ENCODE results near the gene MAGI2. TPM values are rescaled to one million over a fixed set of nuclear protein-coding genes. Genes with fewer than 3 reads are reported as not detected.
"Not testable (repeated sequence)": the region's sequence is repeated elsewhere in the genome, so short reads cannot be mapped to it uniquely, and the experiment has no call there.

Gene MAGI2
- total RNA-seq, 1 donor from 2014 or later: 13.3 TPM

DNA sequence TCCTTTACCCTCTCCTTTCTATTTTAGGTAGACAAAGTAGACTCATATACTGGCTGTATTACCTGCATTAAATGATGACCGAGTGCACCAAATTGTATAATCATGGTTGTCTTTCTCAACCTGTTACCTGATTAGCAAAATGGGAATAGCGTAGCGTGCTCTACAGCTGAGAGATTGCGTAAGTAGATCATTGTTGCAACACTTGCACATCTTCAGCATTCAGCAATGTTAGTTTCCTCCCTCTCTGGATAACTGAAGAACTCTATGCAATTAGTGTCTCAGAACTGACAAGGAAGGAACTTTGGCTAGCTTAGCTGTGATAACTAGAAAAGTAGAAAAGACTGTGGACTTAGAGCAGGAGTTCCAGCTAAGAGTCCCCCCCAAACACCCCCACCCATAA lies 867.5 kb downstream of the MAGI2 start:
- Mint-ChIP-seq H3K36me3 (no peaks in the 10 kb centered on the region), H3K9me3 (no peaks in the 10 kb centered on the region), H3K27me3 (peaks cover 5% of the 10 kb centered on the region), H3K4me3 (no peak overlapping the region), H3K27ac (no peak overlapping the region), H3K4me1 (ENCODE audit: unreplicated experiment) (no peaks in the 10 kb centered on the region)
- no peak for DNase-seq (ENCODE audit: extremely low spot score, unreplicated experiment)
- TF ChIP-seq, protein P1, sequence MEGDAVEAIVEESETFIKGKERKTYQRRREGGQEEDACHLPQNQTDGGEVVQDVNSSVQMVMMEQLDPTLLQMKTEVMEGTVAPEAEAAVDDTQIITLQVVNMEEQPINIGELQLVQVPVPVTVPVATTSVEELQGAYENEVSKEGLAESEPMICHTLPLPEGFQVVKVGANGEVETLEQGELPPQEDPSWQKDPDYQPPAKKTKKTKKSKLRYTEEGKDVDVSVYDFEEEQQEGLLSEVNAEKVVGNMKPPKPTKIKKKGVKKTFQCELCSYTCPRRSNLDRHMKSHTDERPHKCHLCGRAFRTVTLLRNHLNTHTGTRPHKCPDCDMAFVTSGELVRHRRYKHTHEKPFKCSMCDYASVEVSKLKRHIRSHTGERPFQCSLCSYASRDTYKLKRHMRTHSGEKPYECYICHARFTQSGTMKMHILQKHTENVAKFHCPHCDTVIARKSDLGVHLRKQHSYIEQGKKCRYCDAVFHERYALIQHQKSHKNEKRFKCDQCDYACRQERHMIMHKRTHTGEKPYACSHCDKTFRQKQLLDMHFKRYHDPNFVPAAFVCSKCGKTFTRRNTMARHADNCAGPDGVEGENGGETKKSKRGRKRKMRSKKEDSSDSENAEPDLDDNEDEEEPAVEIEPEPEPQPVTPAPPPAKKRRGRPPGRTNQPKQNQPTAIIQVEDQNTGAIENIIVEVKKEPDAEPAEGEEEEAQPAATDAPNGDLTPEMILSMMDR (conservative IDR thresholded peaks at IDR 0.05): no peak

DNA sequence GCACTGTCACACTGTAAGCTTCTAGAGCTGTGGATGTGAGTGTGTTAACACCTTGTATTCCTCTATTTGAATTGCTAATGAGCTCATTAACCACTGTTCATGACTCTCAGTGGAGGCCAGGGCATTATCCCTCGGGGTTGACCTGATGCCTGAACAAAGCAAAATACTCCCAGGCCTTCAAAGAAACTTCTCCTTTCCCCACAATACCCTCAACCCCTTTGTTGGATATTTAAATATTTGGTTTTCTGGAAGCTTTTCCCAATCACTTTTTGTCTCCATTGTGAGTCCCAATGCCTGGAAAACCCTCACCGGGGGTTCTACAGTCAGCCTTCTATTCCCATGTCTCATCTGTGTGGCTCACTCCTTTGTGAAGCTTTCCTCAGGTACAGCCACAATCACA lies 874.8 kb downstream of the MAGI2 start:
- TF ChIP-seq, protein P1 (conservative IDR thresholded peaks at IDR 0.05): no peak
- Mint-ChIP-seq H3K4me1 (ENCODE audit: unreplicated experiment) (no peaks in the 10 kb centered on the region), H3K9me3 (no peaks in the 10 kb centered on the region), H3K4me3 (no peak overlapping the region), H3K36me3 (no peaks in the 10 kb centered on the region), H3K27me3 (no peaks in the 10 kb centered on the region), H3K27ac (no peak overlapping the region)
- no peak for DNase-seq (ENCODE audit: extremely low spot score, unreplicated experiment)

DNA sequence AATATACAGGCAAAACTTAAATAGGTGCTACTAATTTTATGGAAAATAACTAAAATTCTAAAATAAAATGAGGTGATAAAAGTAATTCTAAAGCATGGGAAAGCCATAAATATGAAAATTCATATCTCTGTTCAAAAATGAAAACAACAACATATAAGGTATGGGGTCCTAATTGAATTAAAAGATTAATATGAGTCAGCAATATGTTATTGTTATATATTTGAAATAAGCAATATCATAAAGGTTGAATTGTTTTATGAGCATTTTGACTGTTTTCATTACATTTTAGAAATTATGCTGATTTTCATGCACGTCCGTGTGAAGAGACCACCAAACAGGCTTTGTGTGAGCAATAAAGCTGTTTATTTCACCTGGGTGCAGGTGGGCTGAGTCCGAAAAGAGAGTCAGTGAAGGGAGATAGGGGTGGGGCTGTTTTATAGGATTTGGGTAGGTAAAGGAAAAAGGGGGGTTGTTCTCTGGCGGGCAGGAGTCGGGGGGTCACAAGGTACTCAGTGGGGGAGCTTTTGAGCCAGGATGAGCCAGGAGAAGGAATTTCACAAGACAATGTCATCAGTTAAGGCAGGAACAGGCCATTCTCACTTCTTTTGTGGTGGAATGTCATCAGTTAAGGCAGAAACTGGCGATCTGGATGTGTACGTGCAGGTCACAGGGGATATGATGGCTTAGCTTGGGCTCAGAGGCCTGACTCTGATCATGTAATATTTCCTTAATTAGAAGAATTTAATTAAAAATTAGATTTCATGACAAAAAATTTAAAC lies 876.1 kb downstream of the MAGI2 start:
- DNase-seq (ENCODE audit: extremely low spot score, unreplicated experiment); H3K36me3 Mint-ChIP-seq; H3K27ac Mint-ChIP-seq; H3K27me3 Mint-ChIP-seq; H3K4me3 Mint-ChIP-seq; H3K9me3 Mint-ChIP-seq; H3K4me1 Mint-ChIP-seq (ENCODE audit: unreplicated experiment): not testable (repeated sequence)

DNA sequence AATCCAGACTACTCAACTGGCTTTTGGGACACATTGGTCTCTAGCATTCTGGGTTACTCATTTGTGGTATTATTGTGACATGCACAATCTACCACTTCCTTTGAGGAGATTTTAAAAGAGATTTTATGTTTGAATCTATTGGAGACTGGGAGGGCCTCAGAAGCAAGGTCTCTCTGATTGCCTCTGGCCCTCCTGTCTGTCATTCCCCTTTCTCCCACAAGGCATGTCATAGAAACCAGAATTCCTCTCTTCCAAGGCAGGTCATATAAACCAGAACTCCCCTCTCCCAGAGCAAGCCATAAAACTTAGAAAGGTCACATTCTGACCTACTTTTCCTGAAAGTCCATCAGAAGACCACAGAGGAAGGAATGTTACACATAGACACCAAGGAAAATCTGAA lies 877.2 kb downstream of the MAGI2 start:
- Mint-ChIP-seq H3K9me3 (no peaks in the 10 kb centered on the region), H3K36me3 (no peaks in the 10 kb centered on the region), H3K27me3 (no peaks in the 10 kb centered on the region), H3K4me3 (no peak overlapping the region), H3K27ac (no peak overlapping the region), H3K4me1 (ENCODE audit: unreplicated experiment) (no peaks in the 10 kb centered on the region)
- DNase-seq (ENCODE audit: extremely low spot score, unreplicated experiment): no peak
- TF ChIP-seq, protein P1 (conservative IDR thresholded peaks at IDR 0.05): no peak

DNA sequence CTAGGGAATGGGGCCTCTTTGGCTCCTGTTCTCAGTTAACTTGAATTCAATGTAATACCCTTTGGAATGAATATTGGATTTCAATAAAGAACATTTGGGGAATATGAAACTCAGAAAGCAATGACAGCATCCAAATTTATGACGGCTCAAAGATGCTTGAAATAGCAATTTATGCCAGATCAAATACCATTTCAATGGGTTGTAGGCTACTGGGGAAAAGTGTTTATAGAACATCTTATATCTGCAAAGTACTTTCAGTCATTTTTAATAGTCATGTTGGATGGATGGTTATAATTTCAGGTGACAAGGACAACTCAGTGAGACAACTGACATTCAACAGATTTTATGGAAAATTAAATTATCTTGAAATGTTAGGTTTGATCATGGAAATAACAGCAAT lies 882.2 kb downstream of the MAGI2 start:
- Mint-ChIP-seq H3K27me3 (no peaks in the 10 kb centered on the region), H3K4me3 (no peak overlapping the region), H3K27ac (no peak overlapping the region), H3K36me3 (no peaks in the 10 kb centered on the region), H3K4me1 (ENCODE audit: unreplicated experiment) (no peaks in the 10 kb centered on the region), H3K9me3 (no peaks in the 10 kb centered on the region)
- DNase-seq (ENCODE audit: extremely low spot score, unreplicated experiment): no peak
- TF ChIP-seq, protein P1 (conservative IDR thresholded peaks at IDR 0.05): no peak

DNA sequence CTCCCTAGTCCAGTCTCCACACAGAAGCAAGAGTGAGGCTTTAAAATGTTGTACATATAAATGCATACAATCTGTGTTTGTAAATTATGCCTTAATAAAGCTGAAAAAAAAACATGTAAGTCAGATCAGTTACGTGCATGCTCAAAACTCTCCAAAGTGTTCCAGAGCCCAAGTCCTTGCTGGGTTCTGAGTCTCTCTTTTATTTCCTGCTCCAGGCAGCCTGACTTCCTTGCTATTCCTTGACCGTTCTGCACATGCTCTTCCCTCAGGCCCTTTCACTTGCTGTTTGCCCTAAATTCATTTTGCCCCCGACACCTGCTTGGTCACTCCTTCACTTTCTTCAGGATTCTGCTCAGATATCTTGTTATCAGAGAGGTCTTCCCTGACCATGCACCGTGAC lies 884.8 kb downstream of the MAGI2 start:
- Mint-ChIP-seq H3K27me3 (peaks cover 3% of the 10 kb centered on the region), H3K9me3 (no peaks in the 10 kb centered on the region), H3K4me1 (ENCODE audit: unreplicated experiment) (peaks cover 1% of the 10 kb centered on the region), H3K4me3 (no peak overlapping the region), H3K36me3 (no peaks in the 10 kb centered on the region), H3K27ac (no peak overlapping the region)
- DNase-seq (ENCODE audit: extremely low spot score, unreplicated experiment): no peak
- TF ChIP-seq, protein P1 (conservative IDR thresholded peaks at IDR 0.05): no peak
